GM12892 (cell line): ENCODE measurements around the gene PRPF8.

Source experiments
- POLR2A ChIP-seq: IDR thresholded peaks from 2 replicates; pipeline ENCODE4 v1.6.1; 2011; ENCODE audit warnings: low read depth, low read length, control low read depth
- POLR2AphosphoS5 ChIP-seq: IDR thresholded peaks from 2 replicates; pipeline ENCODE4 v1.6.1; 2011; ENCODE audit warnings: low read depth, low read length, control low read depth
- TAF1 ChIP-seq: IDR thresholded peaks from 2 replicates; pipeline ENCODE4 v1.6.1; 2011; ENCODE audit warnings: low read depth, mild to moderate bottlenecking, control low read depth, low read length, borderline replicate concordance

DNA sequence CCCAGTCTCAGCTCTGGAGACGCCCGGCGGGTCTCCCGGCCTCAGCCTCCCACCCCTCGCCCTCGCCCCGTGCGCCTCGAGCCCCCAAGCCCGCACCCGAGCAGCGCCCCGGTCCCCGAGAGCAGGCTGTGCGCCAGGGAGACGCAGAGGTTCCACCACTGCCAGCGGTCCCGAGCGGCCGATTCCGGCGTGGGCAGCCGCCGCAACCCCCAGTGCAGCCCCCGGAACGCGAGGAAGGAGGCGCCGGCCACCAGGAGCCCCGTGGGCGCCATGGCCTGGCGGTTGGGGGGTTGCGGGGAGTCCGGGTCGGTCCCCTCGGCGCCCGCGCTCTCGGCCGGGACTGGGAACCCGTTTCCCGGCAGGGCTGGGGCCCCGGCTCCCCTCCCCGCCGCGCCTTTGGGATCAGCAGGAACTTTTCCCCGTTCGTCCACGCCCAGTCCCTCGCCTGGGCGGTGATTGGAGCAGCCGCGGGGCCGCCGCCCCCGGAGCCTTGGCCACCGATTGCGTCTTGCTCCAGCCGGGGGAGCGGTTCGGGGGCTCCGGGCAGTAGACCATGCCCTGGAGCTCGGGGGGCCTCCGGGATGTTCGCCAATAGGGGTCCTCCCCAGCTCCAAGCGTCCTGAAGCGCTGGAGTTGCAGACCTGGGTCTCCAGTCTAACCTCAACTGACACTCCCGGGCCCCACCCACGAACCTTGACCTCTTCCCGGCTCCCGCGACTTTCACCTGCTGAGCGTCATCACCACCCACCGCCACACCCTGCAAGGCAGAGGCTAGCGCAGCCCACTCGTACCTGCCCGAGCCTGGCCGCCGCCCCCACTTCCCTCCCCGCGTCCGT lies 25.5 kb upstream of the PRPF8 start, which contains the start of gene TLCD2:
- TF ChIP-seq POLR2A (no peak), POLR2AphosphoS5 (no peak), TAF1 (no peak)
